Endometrial microvascular endothelial cells (primary cell): Measurements from ENCODE around the gene GABRB1. TPM values are rescaled to one million over a fixed set of nuclear protein-coding genes. Genes with fewer than 3 reads are reported as not detected.
"Not testable (repeated sequence)": the region's sequence is repeated elsewhere in the genome, so short reads cannot be mapped to it uniquely, and the experiment has no call there.

Experiments
- in situ Hi-C: cut with HindIII; loops from 2 replicates; pipeline ENCODE4 v1.10.0; 2017; ENCODE audit warnings: low sequenced_read_pairs, low pct_unique_long_range_greater_than_20kb; ENCODE audit errors: inconsistent ontology term
- total RNA-seq: library from RNA; depleted of rRNA; stranded (reverse); fragments of >200 nt; gene quantifications from one replicate; pipeline ENCODE4 v1.2.3, GENCODE V29; 2015; ENCODE audit errors: inconsistent ontology term

GABRB1 gene
- total RNA-seq, 1 donor from 2014 or later: not detected

DNA sequence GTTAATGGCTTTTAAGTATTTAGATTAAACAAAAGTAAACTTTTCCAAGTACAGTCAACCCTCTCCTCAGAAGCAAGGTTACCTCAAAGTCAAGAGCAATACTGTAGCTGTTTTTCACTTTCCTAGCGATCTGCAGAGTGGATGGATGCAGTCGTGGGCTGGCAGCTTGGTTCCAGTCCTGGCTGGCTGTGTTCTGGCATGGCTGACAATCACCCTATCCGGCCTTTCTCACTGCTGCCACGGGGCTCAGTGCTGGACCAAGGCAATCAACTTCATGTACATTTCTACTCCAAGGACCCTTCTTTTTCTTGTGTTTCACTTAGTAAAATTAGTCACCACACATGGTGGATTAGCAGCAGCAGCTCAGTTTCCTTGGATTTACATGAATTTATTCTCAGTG is 208.3 kb downstream of the GABRB1 start:
- in situ Hi-C loops: no loop called here

DNA sequence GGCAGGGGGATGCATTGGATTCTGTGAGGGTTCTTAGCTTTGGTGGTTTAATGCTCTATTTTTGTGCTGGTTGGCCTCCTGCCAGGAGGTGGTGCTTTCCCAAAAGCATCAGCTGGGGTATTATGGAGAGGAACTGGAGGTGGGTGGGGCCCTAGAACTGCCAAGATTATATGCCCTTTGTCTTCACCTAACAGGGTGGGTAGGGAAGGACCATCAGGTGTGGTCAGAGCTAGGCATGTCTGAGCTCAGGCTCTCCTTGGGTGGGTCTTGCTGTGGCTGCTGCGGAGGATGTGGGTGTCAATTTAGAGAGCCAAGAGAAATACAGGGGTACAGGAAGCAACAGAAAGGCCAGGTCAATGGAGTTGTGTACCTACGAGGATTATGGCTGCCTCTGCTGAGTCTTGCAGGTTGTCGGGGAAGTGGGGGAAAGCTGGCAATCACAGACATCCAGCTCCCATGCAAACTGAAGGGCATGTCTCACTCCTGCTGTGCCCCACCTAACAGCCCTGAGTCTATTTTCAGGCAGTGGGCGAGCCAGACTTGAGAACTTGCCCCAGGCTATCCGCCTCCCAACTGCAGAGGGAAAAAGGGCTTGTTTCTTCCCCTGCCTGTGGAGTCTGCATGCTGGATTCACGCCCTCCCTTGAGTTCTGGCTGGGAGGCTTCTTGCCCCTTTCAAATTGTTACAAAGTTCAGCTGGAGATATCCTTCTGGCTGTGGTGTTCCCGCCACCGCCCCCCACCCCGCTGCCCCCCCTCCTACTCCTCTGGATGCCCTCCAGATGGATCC is 220.2 kb downstream of the GABRB1 start:
- in situ Hi-C loops: no loop called here

DNA sequence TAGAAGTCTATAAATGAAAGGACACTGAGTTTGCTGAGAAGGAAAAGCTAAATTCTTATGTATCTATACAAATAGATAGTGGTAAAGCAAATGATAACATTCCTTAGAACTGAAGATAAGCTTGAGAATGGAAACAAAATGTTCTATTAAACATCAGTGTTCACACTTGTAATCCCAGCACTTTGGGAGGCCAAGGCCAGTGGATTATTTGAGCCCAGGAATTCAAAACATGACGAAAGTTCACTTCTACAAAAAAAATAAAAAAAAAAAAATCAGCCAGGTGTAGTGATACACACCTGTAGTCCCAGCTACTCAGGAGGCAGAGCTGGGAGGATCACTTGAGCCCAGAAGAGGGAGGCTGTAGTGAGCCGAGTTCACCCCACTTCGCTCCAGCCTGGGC is 232.4 kb downstream of the GABRB1 start:
- in situ Hi-C loops: no loop called here

DNA sequence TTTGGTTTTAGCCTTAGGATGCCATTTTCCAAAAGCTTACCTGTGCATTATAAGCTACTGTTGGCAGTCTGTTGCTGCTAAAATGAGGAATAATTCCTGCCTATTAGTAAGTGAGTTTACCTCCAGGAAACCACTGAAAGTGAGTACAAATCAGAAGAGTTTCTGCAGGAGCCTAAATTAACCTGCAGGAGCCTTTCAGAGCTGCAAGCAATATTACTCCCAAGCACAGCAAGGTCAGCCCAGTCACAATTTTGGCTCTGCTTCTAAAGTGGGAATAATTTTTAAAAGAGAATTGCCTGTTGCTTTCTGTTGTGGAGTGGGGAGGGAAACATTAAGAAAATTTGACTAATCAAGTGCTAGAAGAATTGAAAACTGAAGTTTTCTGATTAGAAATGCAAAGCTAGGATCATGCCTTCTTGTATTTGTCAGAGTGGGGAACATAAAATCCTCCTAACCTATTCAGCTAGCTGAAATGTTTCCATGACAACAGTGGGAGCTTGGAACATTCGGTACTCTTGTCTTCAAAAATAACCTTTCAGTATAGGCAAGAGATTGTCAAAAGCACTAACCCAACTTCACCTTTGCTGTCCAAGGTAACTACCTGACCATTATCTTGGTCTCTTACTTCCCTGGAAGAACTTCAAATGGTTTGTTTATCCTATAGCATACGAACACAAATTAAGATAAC is 239.0 kb downstream of the GABRB1 start:
- in situ Hi-C loops: no loop called here

DNA sequence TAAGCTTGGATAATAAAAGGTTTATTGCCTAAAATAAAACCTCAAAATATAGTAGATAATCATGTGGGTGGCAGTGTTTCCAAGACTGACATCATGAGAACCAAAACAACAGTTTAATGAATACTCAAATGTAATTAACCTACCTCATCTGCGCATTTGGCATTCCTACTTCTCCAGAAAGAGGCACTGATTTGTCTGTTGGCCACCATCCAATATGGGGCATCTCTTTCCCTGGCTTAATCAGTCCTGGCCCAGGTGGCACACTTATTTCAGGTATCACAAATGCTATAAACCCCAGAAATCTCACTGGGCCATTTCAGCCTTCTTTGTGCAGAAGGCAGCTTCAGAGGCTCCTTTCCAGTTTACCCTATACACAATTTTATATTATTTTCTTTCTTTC is 239.9 kb downstream of the GABRB1 start:
- in situ Hi-C loops: no loop called here

DNA sequence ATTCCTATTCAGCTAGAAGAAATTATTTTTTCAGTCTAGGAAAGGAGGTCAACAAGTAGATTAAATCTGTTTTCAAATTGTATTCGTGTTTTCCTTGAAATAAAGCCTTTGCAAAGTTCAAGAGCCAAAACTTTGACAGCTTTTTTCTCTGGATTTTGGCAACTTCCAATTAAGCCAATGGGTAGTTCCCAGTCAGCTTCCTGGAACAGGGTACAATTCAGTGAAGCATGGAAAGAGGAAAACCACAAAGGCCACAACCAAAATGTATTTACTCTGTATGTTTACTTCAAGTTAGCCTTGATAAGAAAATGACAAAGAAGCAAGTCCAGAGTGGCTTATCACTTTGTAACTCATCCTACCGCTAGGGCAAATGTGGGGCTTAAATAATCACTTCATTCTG is 243.5 kb downstream of the GABRB1 start:
- in situ Hi-C loops: no loop called here

DNA sequence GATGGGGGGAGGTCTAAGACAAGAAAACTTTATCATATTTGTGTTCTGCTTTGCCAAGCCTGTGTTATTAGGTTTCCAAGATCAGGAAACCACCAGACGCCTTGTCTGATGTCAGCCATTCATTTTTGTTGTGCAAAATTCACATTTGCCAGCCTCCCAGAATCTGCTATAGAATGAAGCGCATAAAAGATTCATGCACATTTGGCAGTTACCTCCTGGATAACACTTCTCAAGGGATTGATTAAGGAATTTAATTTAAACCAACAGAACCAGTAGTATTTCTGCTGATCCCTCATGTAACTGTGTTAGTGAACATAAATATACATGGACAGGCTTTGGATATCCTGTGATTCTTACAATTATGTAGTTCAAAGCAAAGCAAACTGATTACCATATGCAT is 244.2 kb downstream of the GABRB1 start:
- in situ Hi-C loops: no loop called here

DNA sequence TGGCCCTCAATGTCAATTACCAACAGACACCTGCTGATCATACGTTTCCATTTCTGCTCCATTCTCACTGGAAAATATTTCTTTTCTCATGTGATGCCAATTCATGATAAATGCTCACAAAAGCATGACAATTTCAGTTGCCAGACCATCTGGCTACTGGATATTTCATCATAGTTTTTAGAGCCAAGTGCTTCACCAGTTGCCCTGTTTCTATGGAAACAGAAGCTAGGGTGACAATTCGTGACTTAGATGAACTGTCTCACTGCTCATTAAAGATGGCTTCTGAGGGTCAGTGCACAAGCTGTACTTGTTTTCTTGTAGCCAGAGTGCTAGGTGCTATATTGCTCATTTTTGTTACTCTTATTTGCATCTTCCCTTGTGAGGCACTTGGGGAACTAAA is 247.3 kb downstream of the GABRB1 start:
- in situ Hi-C loops: no loop called here

DNA sequence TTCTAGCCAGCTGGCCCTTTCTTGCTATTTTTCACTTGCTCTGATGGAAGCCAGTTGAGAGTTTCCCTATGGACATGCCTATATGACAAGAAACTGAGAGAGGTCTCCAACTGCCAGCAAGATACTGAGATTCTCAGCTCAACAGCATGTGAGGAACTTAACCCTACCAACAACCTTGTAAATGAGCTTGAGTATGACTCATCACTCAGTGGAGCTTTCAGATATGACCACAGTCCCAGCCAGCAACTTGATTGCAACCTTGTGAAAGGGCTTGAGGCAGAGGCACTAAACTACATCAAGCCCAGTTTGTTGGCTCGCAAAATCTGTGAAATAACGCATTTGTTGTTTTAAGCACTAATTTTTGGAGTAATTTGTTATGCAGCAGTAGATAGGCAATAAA is 256.4 kb downstream of the GABRB1 start:
- in situ Hi-C loops: no loop called here

DNA sequence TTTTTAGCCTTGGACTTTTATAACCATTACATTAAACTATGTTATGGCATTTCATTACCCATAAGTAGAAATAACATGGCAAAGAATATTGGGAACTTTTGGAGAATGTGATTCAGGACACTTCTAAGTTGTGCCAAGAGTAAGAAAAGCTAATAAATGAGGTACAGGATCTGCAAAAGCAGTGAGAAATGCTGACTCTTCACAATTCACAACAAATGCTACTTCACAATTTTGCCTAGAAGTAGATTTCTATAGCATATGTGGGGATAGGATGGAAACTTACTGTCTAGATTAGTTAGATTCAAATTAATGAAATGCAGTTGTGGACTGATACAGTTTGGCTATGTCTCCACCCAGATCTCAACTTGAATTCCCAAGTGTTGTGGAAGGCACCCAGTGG is 258.4 kb downstream of the GABRB1 start:
- in situ Hi-C loops: no loop called here

DNA sequence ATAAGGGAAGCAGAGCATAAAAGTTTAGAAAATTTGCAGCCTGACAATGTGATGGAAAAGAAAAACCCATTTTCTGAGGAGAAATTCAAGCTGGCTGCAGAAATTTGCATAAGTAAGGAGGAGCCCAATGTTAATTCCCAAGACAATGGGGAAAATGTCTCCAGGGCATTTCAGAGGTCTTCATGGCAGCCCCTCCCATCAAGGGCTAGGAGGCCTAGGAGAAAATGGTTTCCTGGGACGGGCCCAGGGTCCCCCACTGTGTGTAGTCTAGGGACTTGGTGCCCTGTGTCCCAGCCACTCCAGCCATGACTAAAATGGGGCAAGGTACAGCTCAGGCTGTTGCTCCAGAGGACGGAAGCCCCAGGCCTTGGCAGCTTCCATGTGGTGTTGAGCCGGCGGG is 259.5 kb downstream of the GABRB1 start:
- in situ Hi-C loops: not testable (repeated sequence)

DNA sequence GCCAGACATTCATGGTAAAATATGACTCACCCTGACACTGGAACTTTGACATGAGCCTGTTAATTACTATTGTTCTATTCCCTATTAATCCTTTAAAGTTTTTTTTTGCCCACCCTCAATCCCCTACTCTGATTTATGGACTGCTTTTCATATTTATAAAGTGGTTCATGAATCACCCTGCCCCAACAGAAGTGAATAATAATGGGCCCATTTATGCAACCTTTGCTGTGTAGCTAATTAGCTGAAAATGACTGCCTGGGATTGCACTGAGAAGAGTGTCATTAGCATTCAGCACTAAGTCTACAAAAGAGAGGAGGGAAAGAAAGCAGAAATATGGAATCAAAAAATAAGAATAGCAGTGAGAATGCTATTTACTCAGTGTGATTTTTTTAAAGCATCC is 277.8 kb downstream of the GABRB1 start:
- in situ Hi-C loops: no loop called here

DNA sequence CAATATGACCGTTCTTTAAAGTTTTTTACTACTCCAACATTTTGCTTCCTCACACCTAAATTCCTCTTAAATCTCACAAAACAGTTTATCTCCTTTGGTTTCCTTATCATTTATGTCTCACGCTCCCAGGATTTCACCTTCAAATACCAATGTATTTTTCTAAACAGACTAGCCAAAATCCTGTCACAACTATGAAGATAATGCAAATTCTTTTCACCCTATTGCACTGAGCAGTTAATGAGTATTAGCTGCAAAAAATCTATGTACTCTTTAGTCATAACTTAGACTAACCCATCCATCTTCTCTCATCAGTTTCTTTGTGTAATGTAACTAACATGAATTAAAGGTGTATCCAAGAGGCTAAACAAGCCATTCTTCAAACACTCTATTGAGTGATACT is 280.8 kb downstream of the GABRB1 start:
- in situ Hi-C loops: no loop called here

DNA sequence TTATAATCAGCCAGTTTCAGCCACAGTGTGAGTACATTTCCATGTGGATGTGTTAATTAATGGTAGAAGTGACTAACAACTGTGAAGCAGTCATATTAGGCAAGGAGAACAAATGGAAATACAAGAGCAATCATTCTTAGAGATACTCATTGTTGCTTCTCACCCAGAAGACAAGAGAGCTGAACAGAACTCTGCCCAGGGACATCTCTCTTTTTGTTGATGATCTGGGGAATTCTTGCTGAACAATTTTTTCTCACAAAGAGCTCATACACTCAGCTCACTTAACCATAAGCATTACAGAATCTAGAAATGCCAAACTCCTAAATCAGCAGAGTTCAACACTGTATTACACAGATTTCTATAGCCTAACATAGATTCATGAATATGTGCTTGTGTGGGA is 282.0 kb downstream of the GABRB1 start:
- in situ Hi-C loops: no loop called here

DNA sequence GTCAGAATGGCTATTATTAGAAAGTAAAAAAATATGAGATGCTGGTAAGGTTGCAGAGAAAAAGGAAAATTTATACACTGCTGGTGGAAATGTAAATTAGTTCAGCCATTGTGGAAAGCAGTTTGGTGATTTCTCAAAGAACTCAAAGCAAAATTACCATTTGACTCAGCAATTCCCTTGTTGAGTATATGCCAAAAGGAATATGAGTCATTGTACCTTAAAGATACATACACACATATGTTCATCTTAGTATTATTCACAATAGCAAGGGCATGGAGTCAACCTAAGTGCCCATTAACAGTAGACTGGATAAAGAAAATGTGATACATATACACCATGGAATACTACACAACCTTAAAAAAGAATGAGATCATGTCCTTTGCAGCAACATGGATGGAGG is 284.0 kb downstream of the GABRB1 start:
- in situ Hi-C loops: no loop called here

DNA sequence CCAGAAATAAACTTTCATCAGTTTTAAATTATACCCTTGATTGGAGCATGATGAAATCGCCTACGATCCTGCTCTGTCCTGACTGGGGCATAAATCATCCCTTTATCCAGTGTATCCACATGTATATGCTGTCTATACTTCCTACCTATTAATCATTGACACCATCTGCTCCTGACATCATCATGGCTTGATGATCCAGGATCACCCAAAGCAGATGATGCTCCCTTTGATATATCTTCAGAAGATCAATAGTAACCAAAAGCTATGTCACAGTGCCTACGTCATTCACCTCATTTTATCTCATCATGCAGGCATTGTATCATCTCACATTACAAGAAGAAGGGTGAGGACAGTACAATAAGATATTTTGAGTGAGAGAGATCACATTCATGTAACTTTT is 294.7 kb downstream of the GABRB1 start:
- in situ Hi-C loops: no loop called here

DNA sequence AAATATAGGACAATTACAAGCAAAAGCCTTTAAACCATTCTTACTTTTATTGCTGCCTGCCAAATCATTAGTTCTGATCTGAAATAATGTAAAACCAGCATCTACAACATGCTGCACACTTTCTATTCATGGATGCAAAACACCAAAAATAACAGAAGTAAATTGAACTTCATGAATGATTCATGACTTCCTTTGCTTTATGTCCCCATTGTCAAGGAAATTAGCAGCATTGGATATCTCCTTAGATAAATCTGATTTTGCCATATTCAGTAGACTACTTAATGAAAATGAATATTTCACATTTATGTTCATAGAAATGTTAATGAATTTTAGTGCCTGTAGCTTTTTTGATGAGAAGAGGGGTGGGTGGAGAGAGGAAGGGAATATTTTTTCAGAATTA is 299.5 kb downstream of the GABRB1 start:
- in situ Hi-C loops: no loop called here

DNA sequence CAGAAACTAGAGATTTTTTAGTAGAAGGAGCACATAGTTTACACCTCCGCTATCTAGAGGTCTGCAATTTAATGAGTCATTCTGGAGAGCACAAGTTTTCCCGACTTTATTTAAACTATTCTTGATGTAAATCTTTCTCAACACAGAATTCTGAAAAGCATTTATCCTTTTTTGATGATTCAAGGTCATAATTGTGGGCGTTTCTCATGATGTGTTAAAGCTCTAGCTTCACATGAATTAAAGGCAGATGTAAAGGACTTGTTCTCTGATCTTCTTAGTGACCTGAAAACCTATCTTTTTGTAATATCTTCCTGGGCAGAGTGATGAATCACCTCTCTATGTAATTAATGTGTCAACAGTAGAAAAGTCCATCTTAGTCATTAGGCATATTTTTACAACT is 303.3 kb downstream of the GABRB1 start:
- in situ Hi-C loops: no loop called here

DNA sequence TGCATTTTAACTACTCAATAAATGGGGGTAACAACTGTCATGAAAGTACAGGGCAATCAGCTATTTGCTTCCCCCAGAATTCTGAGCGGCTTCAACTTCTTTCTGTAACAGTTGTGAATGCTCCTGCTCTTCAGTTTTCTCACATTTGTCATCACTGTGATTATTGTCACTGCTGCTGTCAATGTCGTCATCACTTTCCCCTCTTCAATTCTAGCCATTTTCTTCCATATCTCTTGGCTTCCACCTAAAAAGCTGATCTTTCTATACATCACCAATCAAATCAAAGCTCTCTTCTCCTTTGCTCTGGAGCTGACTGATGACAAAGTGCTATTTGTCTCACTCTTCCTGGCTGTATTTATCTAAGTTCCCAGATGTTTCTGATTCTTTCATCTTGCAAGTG is 306.5 kb downstream of the GABRB1 start:
- in situ Hi-C loops: no loop called here

DNA sequence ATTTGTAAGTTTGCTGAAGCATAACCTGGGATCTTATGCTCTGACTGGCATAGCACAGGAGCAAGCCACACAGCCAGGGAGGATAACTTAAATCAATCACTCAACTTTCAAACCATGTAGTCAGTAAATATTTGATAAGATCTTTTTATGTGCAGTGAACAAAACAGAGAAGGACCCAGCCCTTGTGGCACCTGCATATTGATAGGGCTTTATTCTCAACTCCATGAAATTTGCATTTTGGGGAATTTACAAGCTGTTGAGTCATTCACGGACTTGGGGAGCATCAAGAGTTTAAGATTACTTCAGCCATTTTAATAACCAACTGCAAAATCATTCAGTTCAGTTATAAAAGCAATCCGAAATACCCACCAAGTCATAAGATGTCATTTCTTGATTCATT is 309.5 kb downstream of the GABRB1 start:
- in situ Hi-C loops: no loop called here

DNA sequence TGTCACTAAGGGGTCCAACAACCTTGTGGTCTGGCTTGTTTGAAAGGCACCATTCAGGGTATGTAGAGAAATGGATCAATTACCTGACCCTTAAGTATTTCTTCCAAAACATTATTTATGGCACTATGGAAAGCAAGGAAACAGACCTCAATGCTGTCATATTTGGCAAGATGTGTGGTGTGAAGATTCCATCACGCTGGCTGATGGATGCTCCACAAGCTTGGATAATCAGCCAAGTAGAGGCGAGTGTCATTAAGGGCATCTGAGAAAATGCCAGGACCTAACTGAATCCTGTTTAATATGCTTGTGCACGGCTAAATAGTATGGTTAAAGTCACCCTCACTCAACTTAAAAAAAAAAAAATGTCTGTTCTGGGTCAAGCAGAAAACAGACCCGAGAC is 311.4 kb downstream of the GABRB1 start:
- in situ Hi-C loops: no loop called here
